Neutrophil (primary cell): ENCODE data around the gene MAMDC4.

ENCODE experiments used
- H3K27ac ChIP-seq: fragments of 200-600 bp; sonication (generic); 2 replicates; pipeline ENCODE4 v1.5.1; 2016; ENCODE audit warnings: mild to moderate bottlenecking, moderate library complexity
- H3K27me3 ChIP-seq: fragments of 200-600 bp; sonication (generic); 2 replicates; pipeline ENCODE4 v1.6.0; 2016; ENCODE audit warnings: mild to moderate bottlenecking
- H3K36me3 ChIP-seq: fragments of 200-600 bp; sonication (generic); 2 replicates; pipeline ENCODE4 v1.5.1; 2017
- H3K4me1 ChIP-seq, 2 experiments: fragments of 200-600 bp in 1 of 2; sonication (generic) in 1 of 2; 1 replicate in 1 of 2; 2 replicates in 1 of 2; pipeline versions ENCODE4 v1.5.1 to v1.6.1; 2013 to 2016; ENCODE audit warnings: low read depth in 1 of 2, low read length in 1 of 2, mild to moderate bottlenecking in 1 of 2, moderate library complexity in 1 of 2; ENCODE audit not compliant: control insufficient read depth in 1 of 2, insufficient read depth in 1 of 2
- H3K4me3 ChIP-seq, 2 experiments: fragments of 200-600 bp in 1 of 2; sonication (generic) in 1 of 2; 1 replicate in 1 of 2; 2 replicates in 1 of 2; pipeline ENCODE4 v1.5.1; 2013 to 2016; ENCODE audit warnings: low read depth in 1 of 2, low read length in 1 of 2, mild to moderate bottlenecking in 1 of 2, moderate library complexity in 1 of 2
- H3K9me3 ChIP-seq: fragments of 200-600 bp; sonication (generic); 2 replicates; pipeline ENCODE4 v1.5.1; 2016
- CTCF ChIP-seq: fragments of 200-600 bp; sonication (generic); IDR thresholded peaks from 2 replicates; pipeline ENCODE4 v1.5.1; 2016; ENCODE audit warnings: antibody characterized with exemption

The MAMDC4 gene

GRCh38 chr9:136824496-136825225 is 27.5 kb upstream of the MAMDC4 start:
- Histone ChIP-seq H3K36me3 (peaks cover 65% of the 10 kb centered on the region), H3K27me3 (peaks cover 21% of the 10 kb centered on the region), H3K27ac (no peak overlapping the region), H3K4me1 (peaks cover 4 to 12% of the 10 kb centered on the region in 2 experiments), H3K4me3 (no peak overlapping the region), H3K9me3 (no peaks in the 10 kb centered on the region)
- no peak for TF ChIP-seq CTCF

- no peak overlapping the region for H3K27ac ChIP-seq
- TF ChIP-seq CTCF, result no peak
- peaks cover 73% of the 10 kb centered on the region for H3K36me3 ChIP-seq
- H3K4me3 ChIP-seq, result no peak overlapping the region
- H3K27me3 ChIP-seq, result peaks cover 17% of the 10 kb centered on the region
- H3K9me3 ChIP-seq, result no peaks in the 10 kb centered on the region
- peaks cover 8 to 17% of the 10 kb centered on the region in 2 experiments for H3K4me1 ChIP-seq
Observed at GRCh38 chr9:136825295-136826187, 26.6 kb upstream of the MAMDC4 start.

- H3K36me3 ChIP-seq, result peaks cover 73% of the 10 kb centered on the region
- H3K4me3 ChIP-seq, result no peak overlapping the region
- no peak overlapping the region for H3K27ac ChIP-seq
- H3K4me1 ChIP-seq, result peaks cover 10 to 19% of the 10 kb centered on the region in 2 experiments
- no peak for TF ChIP-seq CTCF
- peaks cover 11% of the 10 kb centered on the region for H3K27me3 ChIP-seq
- no peaks in the 10 kb centered on the region for H3K9me3 ChIP-seq
Observed at GRCh38 chr9:136826188-136826541, 26.0 kb upstream of the MAMDC4 start.

- H3K27ac ChIP-seq, result no peak overlapping the region
- peaks cover 17 to 19% of the 10 kb centered on the region in 2 experiments for H3K4me1 ChIP-seq
- peaks cover 3% of the 10 kb centered on the region for H3K27me3 ChIP-seq
- TF ChIP-seq CTCF, result no peak
- H3K9me3 ChIP-seq, result no peaks in the 10 kb centered on the region
- peaks cover 73% of the 10 kb centered on the region for H3K36me3 ChIP-seq
- H3K4me3 ChIP-seq, result no peak overlapping the region
Observed at GRCh38 chr9:136826703-136827582, 25.2 kb upstream of the MAMDC4 start.

GRCh38 chr9:136827794-136828473 is 24.2 kb upstream of the MAMDC4 start:
- no peaks in the 10 kb centered on the region for H3K9me3 ChIP-seq
- H3K27me3 ChIP-seq, result no peaks in the 10 kb centered on the region
- H3K36me3 ChIP-seq, result peaks cover 81% of the 10 kb centered on the region
- H3K27ac ChIP-seq, result no peak overlapping the region
- H3K4me3 ChIP-seq, result no peak overlapping the region
- TF ChIP-seq CTCF, result no peak
- H3K4me1 ChIP-seq, result peaks cover 19 to 25% of the 10 kb centered on the region in 2 experiments
